HTR-8/SVneo (cell line): ENCODE measurements around the gene SCYL1.
A peak's percentile ranks its signal among the peaks of the same experiment; 100 is the strongest.

Experiments used
- DNase-seq: peaks from one replicate; pipeline ENCODE4 v3.0.0; 2011; ENCODE audit warnings: low spot score, mixed read lengths; ENCODE audit not compliant: insufficient read length
- FAIRE-seq: peaks from 2 replicates; lab custom pipeline; 2011; peaks lifted over from hg19 to GRCh38; lab: Jason Lieb, UNC

The SCYL1 gene

DNA sequence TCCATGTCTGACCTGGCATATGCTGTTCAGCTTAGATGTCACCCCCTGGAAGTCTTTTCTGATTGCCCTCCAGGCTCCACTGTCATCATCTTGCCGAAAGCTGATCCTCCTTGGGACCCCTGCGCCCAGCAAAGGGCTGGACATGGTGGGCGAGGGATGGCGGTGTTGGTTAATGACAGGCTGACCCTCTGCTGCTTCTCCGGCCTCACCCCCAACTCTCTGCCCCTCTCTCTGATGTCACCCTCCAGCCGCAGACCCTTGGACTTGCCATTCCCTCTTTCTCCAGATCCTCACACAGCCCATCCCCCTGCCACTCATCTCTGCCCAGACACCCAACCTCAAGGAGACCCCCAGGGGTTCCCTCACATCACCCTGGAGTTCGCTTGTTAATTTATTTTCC lies 53.3 kb downstream of the SCYL1 start:
- DNase-seq (no peak), FAIRE-seq (no peak)

DNA sequence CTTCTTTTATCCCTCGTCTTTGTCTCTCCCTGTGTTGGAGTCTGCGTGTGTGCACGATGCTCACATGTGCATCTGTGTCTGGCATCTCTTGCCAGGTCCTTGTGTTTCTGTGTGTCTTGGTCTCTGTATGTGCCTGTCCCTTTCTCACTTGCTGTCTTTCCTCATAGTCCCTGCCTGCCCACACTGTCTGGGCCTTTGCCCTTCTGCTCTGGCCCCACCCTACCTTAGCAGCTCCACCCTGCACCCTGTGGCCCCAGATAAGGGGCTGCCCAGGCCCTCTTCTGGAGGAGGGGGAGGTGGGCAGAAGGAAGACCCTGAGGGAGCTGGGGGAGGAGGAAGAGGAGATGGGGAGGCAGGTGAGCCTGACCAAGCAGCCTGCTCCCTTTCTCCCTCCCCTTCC lies 53.8 kb downstream of the SCYL1 start:
- no peak for DNase-seq
- no peak for FAIRE-seq

DNA sequence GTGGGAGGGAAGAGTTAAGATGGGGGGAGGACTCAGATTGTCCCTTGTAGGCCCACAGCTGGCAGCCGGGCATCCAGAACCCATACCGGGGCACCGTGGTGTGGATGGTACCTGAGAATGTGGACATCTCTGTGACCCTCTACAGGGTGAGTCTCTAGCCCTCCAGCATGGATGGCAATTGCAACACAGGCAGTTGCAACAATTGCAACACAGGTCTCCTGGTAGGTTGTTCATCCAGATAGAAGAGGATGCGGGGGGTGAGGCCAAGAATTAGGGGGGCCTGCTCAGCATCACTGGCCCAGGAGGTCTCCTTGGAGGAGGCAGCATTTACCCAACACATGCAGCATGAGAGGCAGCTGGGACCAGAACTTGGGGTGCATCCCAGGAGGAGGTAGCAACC lies 54.4 kb downstream of the SCYL1 start:
- FAIRE-seq (no peak), DNase-seq (no peak)

DNA sequence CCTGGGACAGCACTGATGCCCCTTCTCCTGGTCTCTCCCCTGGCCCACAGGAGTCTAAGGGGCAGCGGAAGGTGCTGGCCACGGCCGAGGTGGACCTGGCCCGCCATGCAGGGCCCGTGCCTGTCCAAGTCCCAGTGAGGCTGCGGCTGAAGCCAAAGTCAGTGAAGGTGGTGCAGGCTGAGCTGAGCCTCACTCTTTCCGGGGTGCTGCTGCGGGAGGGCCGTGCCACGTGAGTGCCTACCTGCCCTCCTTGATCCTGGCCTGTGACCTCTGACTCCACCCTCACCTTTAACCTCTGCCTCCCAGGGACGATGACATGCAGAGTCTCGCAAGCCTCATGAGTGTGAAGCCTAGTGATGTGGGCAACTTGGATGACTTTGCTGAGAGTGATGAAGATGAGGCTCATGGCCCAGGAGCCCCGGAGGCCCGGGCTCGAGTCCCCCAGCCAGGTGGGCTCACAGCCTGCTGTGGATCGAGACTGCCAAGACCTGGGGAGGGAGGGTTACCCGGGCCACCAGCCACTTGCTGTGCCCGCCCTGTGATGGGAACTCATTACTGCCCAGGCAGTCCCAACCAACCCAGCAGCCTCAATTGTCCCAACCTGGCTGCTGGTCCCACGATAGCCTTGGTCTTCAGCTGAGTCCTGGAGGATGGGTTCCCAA lies 55.3 kb downstream of the SCYL1 start:
- FAIRE-seq: no peak

DNA sequence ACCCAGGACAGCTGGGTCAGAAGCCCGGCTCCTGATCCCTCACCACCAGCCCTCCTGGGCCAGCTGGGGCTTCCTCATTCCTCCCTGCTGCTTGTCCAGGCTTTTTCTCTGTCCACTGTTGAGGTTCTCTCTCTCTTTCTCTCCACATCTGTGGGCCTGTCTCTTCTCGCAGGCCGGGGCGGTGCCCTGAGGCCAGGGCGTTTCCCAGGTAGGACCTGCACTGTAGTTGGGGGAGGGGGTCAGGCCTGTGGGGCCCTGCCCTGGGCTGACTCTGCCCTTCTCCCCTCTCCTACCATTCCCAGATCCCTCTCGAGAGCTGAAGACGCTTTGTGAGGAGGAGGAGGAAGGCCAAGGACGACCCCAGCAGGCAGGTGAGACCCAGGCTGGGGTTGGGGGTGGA lies 55.9 kb downstream of the SCYL1 start:
- DNase-seq: no peak
- no peak for FAIRE-seq

More for the DNA sequence above, 55.3 kb downstream of the SCYL1 start:
- DNase-seq: no peak

DNA sequence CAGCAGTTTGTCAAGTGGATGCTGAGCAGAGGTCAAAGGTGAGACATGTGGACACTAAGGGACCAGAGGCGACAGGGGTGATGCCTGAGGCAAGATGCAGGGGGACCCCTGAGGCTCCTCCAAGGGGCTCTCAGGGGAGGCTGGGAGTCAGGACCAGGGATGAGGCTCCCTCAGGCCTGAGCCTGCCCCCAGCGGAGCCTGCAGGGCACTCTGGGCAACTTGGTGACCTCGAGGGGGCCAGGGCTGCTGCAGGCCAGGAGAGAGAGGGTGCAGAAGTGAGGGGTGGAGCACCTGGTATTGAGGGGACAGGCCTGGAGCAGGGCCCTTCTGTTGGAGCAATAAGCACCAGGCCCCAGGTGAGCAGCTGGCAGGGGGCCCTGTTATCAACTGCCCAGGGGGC lies 57.0 kb downstream of the SCYL1 start:
- FAIRE-seq: no peak

DNA sequence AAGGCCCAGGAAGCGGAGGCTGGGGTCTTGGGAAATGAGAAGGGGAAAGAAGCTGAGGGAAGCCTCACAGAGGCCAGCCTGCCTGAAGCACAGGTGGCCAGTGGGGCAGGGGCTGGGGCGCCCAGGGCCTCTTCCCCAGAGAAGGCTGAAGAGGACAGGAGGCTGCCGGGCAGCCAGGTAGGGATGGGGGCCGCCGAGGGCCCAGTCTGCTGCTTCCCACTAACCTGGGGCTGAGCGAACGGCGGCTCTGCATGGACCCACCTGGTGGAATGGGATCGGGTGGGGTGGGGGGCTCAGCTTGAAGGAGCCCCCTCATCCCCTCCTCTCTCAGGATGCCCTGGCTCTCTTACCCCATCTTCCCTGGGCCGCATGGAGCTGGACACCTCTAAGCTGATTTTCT lies 58.7 kb downstream of the SCYL1 start:
- no peak for DNase-seq
- FAIRE-seq: no peak

More for the DNA sequence above, 57.0 kb downstream of the SCYL1 start:
- no peak for DNase-seq

DNA sequence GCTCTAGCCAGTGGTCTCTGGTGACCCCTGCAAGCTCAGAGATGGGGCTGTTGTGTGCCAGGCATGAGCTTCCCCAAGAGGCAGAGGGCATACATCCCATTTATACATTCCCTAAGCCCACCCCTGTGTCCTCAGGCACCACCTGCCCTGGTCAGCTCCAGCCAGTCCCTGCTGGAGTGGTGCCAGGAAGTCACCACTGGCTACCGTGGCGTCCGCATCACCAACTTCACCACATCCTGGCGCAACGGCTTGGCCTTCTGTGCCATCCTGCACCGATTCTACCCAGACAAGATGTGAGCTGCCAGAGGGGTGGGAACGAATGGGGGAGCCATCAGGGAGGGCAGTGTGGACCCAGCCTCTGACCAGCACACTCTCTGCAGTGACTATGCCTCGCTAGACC lies 59.2 kb downstream of the SCYL1 start:
- DNase-seq (no peak), FAIRE-seq (peak; percentile 64)

DNA sequence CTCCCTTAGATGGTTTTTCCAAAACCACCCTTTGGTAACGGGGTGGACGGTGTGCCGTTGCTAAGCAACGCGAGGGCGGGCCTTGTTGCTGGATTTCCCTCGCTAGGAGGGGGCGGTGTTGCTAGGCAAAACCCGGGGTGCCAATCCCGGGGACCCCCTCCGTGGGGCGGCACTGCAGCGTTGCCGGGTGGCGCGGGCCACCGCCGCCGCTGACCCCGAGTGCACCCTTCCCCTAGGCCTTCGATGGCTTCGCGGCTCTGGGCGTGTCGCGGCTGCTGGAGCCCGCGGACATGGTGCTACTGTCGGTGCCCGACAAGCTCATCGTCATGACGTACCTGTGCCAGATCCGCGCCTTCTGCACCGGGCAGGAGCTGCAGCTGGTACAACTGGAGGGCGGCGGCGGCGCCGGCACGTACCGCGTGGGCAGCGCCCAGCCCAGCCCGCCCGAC lies 59.9 kb downstream of the SCYL1 start:
- FAIRE-seq (no peak), DNase-seq (no peak)

DNA sequence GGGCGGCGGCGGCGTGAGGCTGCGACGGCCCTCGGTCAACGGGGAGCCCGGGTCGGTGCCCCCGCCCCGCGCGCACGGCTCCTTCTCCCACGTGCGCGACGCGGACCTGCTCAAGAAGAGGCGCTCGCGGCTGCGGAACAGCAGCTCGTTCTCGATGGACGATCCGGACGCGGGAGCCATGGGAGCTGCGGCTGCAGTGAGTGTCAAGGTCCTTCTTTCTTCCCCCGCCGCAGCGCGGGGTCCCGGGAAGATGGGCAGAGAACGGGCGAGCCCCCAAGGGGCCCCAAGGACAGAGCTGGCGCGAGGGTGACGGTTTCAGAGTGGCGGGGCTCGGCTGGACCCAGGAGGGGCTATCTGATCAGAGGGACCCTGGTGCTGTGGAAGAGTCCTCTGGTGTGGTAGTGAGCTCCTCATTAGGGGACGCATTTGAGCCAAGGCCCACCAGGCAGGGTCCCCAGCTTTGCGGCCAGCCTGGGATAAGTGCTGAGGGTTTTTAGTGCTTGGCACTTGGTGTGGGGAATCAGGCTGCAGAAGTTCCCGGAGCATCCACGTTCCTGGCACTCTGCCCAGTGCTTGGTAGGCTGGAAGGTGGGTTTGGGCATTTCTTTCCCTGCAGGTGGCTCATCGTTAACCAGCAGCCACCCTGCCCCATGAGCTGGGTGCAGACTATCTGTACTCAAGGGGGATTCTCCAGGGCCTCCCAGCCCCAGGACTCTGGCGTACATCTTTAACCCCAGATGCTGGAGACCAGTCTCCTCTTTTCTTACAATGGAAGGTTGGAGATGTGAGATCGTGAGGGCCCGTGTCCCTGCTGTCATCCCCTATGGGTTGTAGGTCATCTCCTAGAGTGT lies 60.7 kb downstream of the SCYL1 start:
- no peak for FAIRE-seq

DNA sequence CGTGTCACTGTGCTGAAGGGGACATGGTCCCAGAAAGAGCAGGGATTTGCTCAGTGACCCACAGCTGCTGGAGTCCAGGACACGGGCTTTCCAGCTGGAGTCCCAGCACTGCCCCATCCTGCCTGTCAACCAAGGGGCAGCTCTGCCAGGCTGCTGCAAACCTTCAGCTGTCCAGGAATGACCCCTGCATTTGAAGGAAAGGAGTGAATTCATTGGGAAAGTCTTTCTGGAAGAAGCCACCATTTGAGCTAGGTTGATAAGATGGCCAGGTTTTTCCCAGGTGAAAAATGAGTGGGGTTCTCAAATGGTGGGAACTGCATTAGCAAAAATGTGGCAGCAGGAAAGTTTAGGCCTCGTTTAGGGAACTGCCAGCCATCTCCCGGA lies 61.4 kb downstream of the SCYL1 start:
- FAIRE-seq (no peak), DNase-seq (no peak)

More for the DNA sequence above, 60.7 kb downstream of the SCYL1 start:
- DNase-seq: no peak

DNA sequence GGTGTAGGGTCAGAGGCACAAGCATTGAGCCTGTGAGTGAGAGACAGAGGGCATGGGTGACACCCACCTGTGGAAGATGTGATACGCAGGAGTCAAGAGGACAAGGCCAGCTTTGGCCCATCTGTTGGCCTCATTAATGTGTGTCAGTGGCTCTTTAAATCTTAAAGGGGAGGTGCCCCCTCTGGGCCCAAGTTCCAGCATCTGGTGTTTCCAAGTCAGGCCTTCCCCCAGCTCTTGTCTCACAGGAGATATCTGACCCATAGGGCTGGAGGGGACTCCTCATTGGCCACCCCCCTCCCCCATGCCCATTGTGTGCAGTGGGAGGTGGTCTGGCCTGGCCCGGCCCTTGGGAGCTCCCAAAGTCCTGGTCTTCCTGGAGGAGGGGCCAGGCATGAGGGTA lies 61.8 kb downstream of the SCYL1 start:
- FAIRE-seq (no peak), DNase-seq (no peak)
